Osteoblast (primary cell): ENCODE measurements around the gene DIAPH2. TPM values are rescaled to one million over a fixed set of nuclear protein-coding genes. Genes with fewer than 3 reads are reported as not detected.
A peak's percentile ranks its signal among the peaks of the same experiment; 100 is the strongest.

Source experiments
- DNase-seq: peaks from one replicate; pipeline ENCODE4 v3.0.0; 2011; ENCODE audit warnings: low spot score, mixed read lengths; ENCODE audit not compliant: insufficient read length; ENCODE audit errors: missing footprints
- H2AFZ ChIP-seq: 2 replicates; pipeline ENCODE4 v1.6.0; 2011; ENCODE audit warnings: mild to moderate bottlenecking, low read length
- H3K27ac ChIP-seq: 2 replicates; pipeline ENCODE4 v1.5.1; 2011; ENCODE audit warnings: mild to moderate bottlenecking, low read depth, low read length, moderate library complexity
- H3K27me3 ChIP-seq: 2 replicates; pipeline ENCODE4 v1.6.0; 2012; ENCODE audit warnings: mild to moderate bottlenecking, control low read depth, inconsistent platforms, low read length, moderate library complexity; ENCODE audit not compliant: insufficient read depth
- H3K36me3 ChIP-seq: 2 replicates; pipeline ENCODE4 v1.5.1; 2011; ENCODE audit warnings: mild to moderate bottlenecking, low read length, control low read depth, moderate library complexity; ENCODE audit not compliant: insufficient read depth
- H3K4me1 ChIP-seq: 2 replicates; pipeline ENCODE4 v1.5.1; 2011; ENCODE audit warnings: mild to moderate bottlenecking, low read length, control low read depth, moderate library complexity; ENCODE audit not compliant: insufficient read depth
- H3K4me2 ChIP-seq: 2 replicates; pipeline ENCODE4 v1.6.0; 2011; ENCODE audit warnings: mild to moderate bottlenecking, low read length; ENCODE audit not compliant: insufficient read depth
- H3K4me3 ChIP-seq: fragments of 200-600 bp; sonication (generic); 3 replicates; pipeline ENCODE4 v1.5.1; 2012; ENCODE audit warnings: mild to moderate bottlenecking, low read length, inconsistent platforms; ENCODE audit not compliant: insufficient read depth
- H3K79me2 ChIP-seq: 2 replicates; pipeline ENCODE4 v1.6.0; 2012; ENCODE audit warnings: mild to moderate bottlenecking, low read length, control low read depth, inconsistent platforms; ENCODE audit not compliant: insufficient read depth
- H3K9me3 ChIP-seq: 2 replicates; pipeline ENCODE4 v1.5.1; 2011; ENCODE audit warnings: low read depth, low read length, control low read depth
- H4K20me1 ChIP-seq: 2 replicates; pipeline ENCODE4 v1.6.0; 2012; ENCODE audit warnings: mild to moderate bottlenecking, low read length, control low read depth; ENCODE audit not compliant: insufficient read depth
- CTCF ChIP-seq: IDR thresholded peaks from 2 replicates; pipeline ENCODE4 v1.5.1; 2011; ENCODE audit warnings: mild to moderate bottlenecking, low read depth, low read length, moderate library complexity; ENCODE audit errors: extremely low read depth
- total RNA-seq: library from RNA; depleted of rRNA; stranded (reverse); fragments of >200 nt; gene quantifications from 2 replicates; pipeline ENCODE4 v1.2.3, GENCODE V29; 2012

Gene DIAPH2
- total RNA-seq, 1 donor: 21.0 TPM

- Histone ChIP-seq H3K4me1 (no peaks in the 10 kb centered on the region), H3K36me3 (no peaks in the 10 kb centered on the region), H3K27me3 (no peaks in the 10 kb centered on the region), H3K4me3 (no peak overlapping the region), H2AFZ (no peak overlapping the region), H3K79me2 (no peaks in the 10 kb centered on the region), H4K20me1 (no peaks in the 10 kb centered on the region), H3K9me3 (no peaks in the 10 kb centered on the region), H3K4me2 (no peak overlapping the region), H3K27ac (no peak overlapping the region)
- DNase-seq: peak; percentile 35
- TF ChIP-seq CTCF: no peak
These were observed 324.7 kb downstream of the DIAPH2 start for GRCh38 chrX:97009391-97009790.

GRCh38 chrX:97011540-97011939, 326.9 kb downstream of the DIAPH2 start:
- Histone ChIP-seq H3K4me2 (no peak overlapping the region), H3K27ac (no peak overlapping the region), H4K20me1 (no peaks in the 10 kb centered on the region), H3K36me3 (no peaks in the 10 kb centered on the region), H3K4me3 (no peak overlapping the region), H3K4me1 (no peaks in the 10 kb centered on the region), H3K79me2 (no peaks in the 10 kb centered on the region), H3K27me3 (no peaks in the 10 kb centered on the region), H3K9me3 (no peaks in the 10 kb centered on the region), H2AFZ (no peak overlapping the region)
- TF ChIP-seq CTCF: no peak
- DNase-seq: no peak

GRCh38 chrX:97016106-97016505, 331.5 kb downstream of the DIAPH2 start:
- Histone ChIP-seq H3K4me1 (no peaks in the 10 kb centered on the region), H3K4me2 (peak overlapping the region; percentile 16), H3K9me3 (no peaks in the 10 kb centered on the region), H3K27me3 (no peaks in the 10 kb centered on the region), H3K36me3 (no peaks in the 10 kb centered on the region), H4K20me1 (no peaks in the 10 kb centered on the region), H2AFZ (no peak overlapping the region), H3K27ac (no peak overlapping the region), H3K4me3 (no peak overlapping the region), H3K79me2 (no peaks in the 10 kb centered on the region)
- no peak for TF ChIP-seq CTCF
- no peak for DNase-seq

GRCh38 chrX:97021680-97022079, 337.0 kb downstream of the DIAPH2 start:
- no peaks in the 10 kb centered on the region for H3K9me3 ChIP-seq
- no peaks in the 10 kb centered on the region for H3K79me2 ChIP-seq
- no peaks in the 10 kb centered on the region for H3K36me3 ChIP-seq
- no peak overlapping the region for H3K27ac ChIP-seq
- H3K4me1 ChIP-seq: no peaks in the 10 kb centered on the region
- H2AFZ ChIP-seq: no peak overlapping the region
- TF ChIP-seq CTCF: no peak
- no peak overlapping the region for H3K4me3 ChIP-seq
- peak overlapping the region; percentile 26 for H3K4me2 ChIP-seq
- H4K20me1 ChIP-seq: no peaks in the 10 kb centered on the region
- peak; percentile 17 for DNase-seq
- H3K27me3 ChIP-seq: no peaks in the 10 kb centered on the region
